ENCODE results near the gene SRSF10. TPM values are rescaled to one million over a fixed set of nuclear protein-coding genes. Genes with fewer than 3 reads are reported as not detected.

The SRSF10 gene
- total and polyA plus RNA-seq, 9 of the 15 experiments (the other 6 are each of a cell fraction or from before 2014, with no cell fraction given), result 154 to 264 (median 205) TPM

- peak; percentile 68 for TF ChIP-seq NEUROD1 (IDR thresholded peaks at IDR 0.05; ENCODE audit: borderline replicate concordance, low read depth, low read length, partially characterized antibody)
- TF ChIP-seq ZNF395 (CRISPR knock-in tag; IDR thresholded peaks at IDR 0.05), result peak; percentile 9; the same call in 1 of the 2 replicates
- no peak for TF ChIP-seq PCBP1 (IDR thresholded peaks at IDR 0.05; ENCODE audit: low read depth, low read length, poor library complexity, severe bottlenecking)
- TF ChIP-seq HSF4 (CRISPR knock-in tag; IDR thresholded peaks at IDR 0.05; ENCODE audit: borderline replicate concordance), result no peak
- no peak for TF ChIP-seq SMARCA5 (IDR thresholded peaks at IDR 0.05)
- TF ChIP-seq CEBPZ (IDR thresholded peaks at IDR 0.05; ENCODE audit: borderline replicate concordance, low read depth, low read length), result no peak
- TF ChIP-seq ZNF518B (CRISPR knock-in tag; IDR thresholded peaks at IDR 0.05), result no peak
- 0 out of 2 replicates have a peak, but pooled peaks have one; percentile 1 for TF ChIP-seq BRD4 (IDR thresholded peaks at IDR 0.05)
- TF ChIP-seq SIN3A (IDR thresholded peaks at IDR 0.05; ENCODE audit: borderline replicate concordance in 2 of 2, control insufficient read depth in 1 of 2, low read depth in 2 of 2, low read length in 2 of 2), result no peak; a peak in 1 of 4 replicates
- TF ChIP-seq MXI1 (IDR thresholded peaks at IDR 0.05; ENCODE audit: low read depth, low read length), result no peak; the same call in 1 of the 2 replicates
- peak in 1 of 2 experiments; percentile 3; a peak in 1 of 4 replicates for TF ChIP-seq CSDE1 (IDR thresholded peaks at IDR 0.05)
- no peak for TF ChIP-seq MTF1 (CRISPR knock-in tag; IDR thresholded peaks at IDR 0.05; ENCODE audit: borderline replicate concordance)
- TF ChIP-seq DACH1 (IDR thresholded peaks at IDR 0.05; ENCODE audit: partially characterized antibody), result no peak
- 0 out of 2 replicates have a peak, but pooled peaks have one; percentile 62 for TF ChIP-seq ILF3 (IDR thresholded peaks at IDR 0.05; ENCODE audit: borderline replicate concordance)
- TF ChIP-seq SRSF9 (IDR thresholded peaks at IDR 0.05; ENCODE audit: borderline replicate concordance, low read depth, low read length), result no peak
- TF ChIP-seq ZNF24 (IDR thresholded peaks at IDR 0.05), result 0 out of 2 replicates have a peak, but pooled peaks have one; percentile 17
- TF ChIP-seq NR2C1 (IDR thresholded peaks at IDR 0.05), result no peak; the same call in 1 of the 2 replicates
- TF ChIP-seq NR2C1 (tag; IDR thresholded peaks at IDR 0.05), result no peak
- TF ChIP-seq RFX1 (IDR thresholded peaks at IDR 0.05), result no peak
- peak; percentile 91 for TF ChIP-seq GABPA (tag; conservative IDR thresholded peaks at IDR 0.05; ENCODE audit: low read depth)
- TF ChIP-seq ZSCAN32 (CRISPR knock-in tag; IDR thresholded peaks at IDR 0.05), result no peak
Measured at GRCh38 chr1:23958810-23959460, 21.2 kb downstream of the SRSF10 start (continued).

Measured in K562 (cell line).